Activated naive CD4-positive, alpha-beta T cell treated with anti-CD3 and anti-CD28 coated beads for 36 hours (primary cell): ENCODE measurements around the gene MS4A14. TPM values are rescaled to one million over a fixed set of nuclear protein-coding genes. Genes with fewer than 3 reads are reported as not detected.

Source experiments
- CTCF ChIA-PET: fragments of 350-600 bp; sonication (Branson Sonifier 250); formaldehyde crosslinking; loops from one replicate; lab custom pipeline; 2021; ENCODE audit warnings: antibody characterized with exemption; lab: Charles Lee
- DNase-seq: peaks from one replicate; pipeline ENCODE4 v3.0.0-alpha.2; 2020
- H3K27ac Mint-ChIP-seq: one replicate; pipeline ENCODE4 v1.8.0; 2021; ENCODE audit warnings: mild to moderate bottlenecking, mixed read lengths
- H3K27me3 Mint-ChIP-seq: one replicate; pipeline ENCODE4 v1.8.0; 2021; ENCODE audit warnings: low read depth, mixed read lengths
- H3K36me3 Mint-ChIP-seq: one replicate; pipeline ENCODE4 v1.8.0; 2021; ENCODE audit warnings: low read depth, mixed read lengths
- H3K4me1 Mint-ChIP-seq: one replicate; pipeline ENCODE4 v1.8.0; 2021; ENCODE audit warnings: low read depth, mixed read lengths
- H3K4me3 Mint-ChIP-seq: one replicate; pipeline ENCODE4 v1.8.0; 2021; ENCODE audit warnings: mild to moderate bottlenecking, moderate library complexity, mixed read lengths
- H3K9me3 Mint-ChIP-seq: one replicate; pipeline ENCODE4 v1.8.0; 2021; ENCODE audit warnings: mixed read lengths
- intact Hi-C: fragments of 100-400 bp; cut with micrococcal nuclease; formaldehyde crosslinking; loops from one replicate; pipeline ENCODE4 v1.15.1; 2023
- total RNA-seq, 2 experiments: library from RNA; stranded (reverse); gene quantifications; one replicate each; pipeline ENCODE4 v1.2.3, GENCODE V29; 2021

MS4A14 gene
- total RNA-seq, 2 experiments from 2014 or later: not detected

DNA sequence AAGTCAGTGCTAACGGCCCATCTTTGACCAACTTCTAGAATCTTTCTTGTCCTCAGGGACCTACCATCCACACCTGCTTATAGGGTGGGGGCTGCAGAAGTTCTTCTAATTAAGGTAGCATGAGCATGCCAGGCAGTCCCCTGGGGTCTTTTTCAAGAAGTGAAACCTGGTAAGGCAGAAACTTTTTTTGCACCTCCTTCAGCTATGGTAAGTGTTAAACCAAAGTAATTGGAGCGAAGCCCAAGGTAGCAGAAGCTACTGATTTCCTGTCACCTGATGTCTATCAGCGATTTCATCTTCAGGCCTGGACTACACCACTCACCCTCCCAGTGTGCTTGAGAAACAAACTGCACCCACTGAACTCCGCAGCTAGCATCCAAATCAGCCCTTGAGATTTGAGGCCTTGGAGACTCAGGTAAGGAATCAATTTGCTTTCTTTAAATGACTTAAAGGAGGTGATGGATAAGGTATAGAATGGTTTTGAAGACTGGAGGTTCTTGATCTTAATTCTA is 59.3 kb downstream of the MS4A14 start, which contains the start of gene MS4A1:
Gene MS4A1 (plus strand): TSS at position 317 of the 512 bp plus-strand sequence. CDS start 6,528 bp downstream, outside the sequence.
- H3K9me3 Mint-ChIP-seq: peaks cover under 1% of the 10 kb centered on the region
- intact Hi-C loops: no loop called here
- no peaks in the 10 kb centered on the region for H3K4me1 Mint-ChIP-seq
- H3K27me3 Mint-ChIP-seq: peaks cover 2% of the 10 kb centered on the region
- H3K27ac Mint-ChIP-seq: no peak within 1 kb of the TSS
- no peaks in the 10 kb centered on the region for H3K36me3 Mint-ChIP-seq
- CTCF ChIA-PET: no interaction called here
- no peak within 1 kb of the TSS for H3K4me3 Mint-ChIP-seq
- no peak for DNase-seq

GRCh38 chr11:60457576-60457975 is 61.3 kb downstream of the MS4A14 start:
- Mint-ChIP-seq H3K27ac (no peak overlapping the region), H3K4me1 (no peaks in the 10 kb centered on the region), H3K9me3 (no peaks in the 10 kb centered on the region), H3K27me3 (peaks cover 2% of the 10 kb centered on the region), H3K4me3 (no peak overlapping the region), H3K36me3 (no peaks in the 10 kb centered on the region)
- CTCF ChIA-PET: no interaction called here
- intact Hi-C loops: no loop called here
- DNase-seq: no peak

DNA sequence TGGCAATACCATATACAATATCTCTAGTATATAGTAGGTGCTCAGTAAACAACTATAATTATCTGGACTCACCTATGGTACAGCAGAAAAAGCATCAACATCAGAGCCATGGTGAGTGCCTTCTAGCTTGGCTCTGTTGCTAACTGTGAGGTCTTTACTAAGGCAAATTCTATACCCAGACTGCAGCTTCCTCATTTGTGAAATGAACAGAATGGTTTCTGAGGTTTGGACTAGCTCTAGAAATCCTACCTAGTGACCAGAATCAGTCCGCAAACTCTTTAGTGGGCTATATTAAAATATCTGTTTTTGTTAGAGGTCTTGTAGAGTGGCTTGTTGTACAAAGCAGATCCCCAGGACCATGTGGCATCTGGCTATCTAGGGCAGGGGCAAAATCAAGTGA is 63.1 kb downstream of the MS4A14 start:
- intact Hi-C loops: no loop called here
- Mint-ChIP-seq H3K36me3 (no peaks in the 10 kb centered on the region), H3K27me3 (peaks cover 2% of the 10 kb centered on the region), H3K27ac (no peak overlapping the region), H3K4me3 (no peak overlapping the region), H3K9me3 (no peaks in the 10 kb centered on the region), H3K4me1 (no peaks in the 10 kb centered on the region)
- CTCF ChIA-PET: interaction anchor here (2.3 kb wide), 1 partner anchor 96 kb away, joined by 6 read pairs; no protein-coding TSS in a partner anchor
- no peak for DNase-seq

Other genes starting within 250 kb of the MS4A14 start
- gene MS4A6A, start 213.4 kb upstream of the MS4A14 start, total RNA-seq: not detected
- not detected for gene MS4A4E, start 153.3 kb upstream of the MS4A14 start, total RNA-seq
- not detected for gene MS4A4A, start 115.8 kb upstream of the MS4A14 start, total RNA-seq
- gene MS4A6E, start 69.2 kb upstream of the MS4A14 start, total RNA-seq: not detected
- gene MS4A7, start 17.9 kb upstream of the MS4A14 start, total RNA-seq: not detected
- not detected for gene MS4A5, start 33.1 kb downstream of the MS4A14 start, total RNA-seq
- under 1 TPM; 0.35 to 0.36 TPM for gene MS4A1, start 59.4 kb downstream of the MS4A14 start, total RNA-seq
- gene MS4A12, start 96.3 kb downstream of the MS4A14 start, total RNA-seq: not detected
- gene MS4A13, start 118.9 kb downstream of the MS4A14 start, total RNA-seq: not detected